Breast epithelium (tissue), 3 donors: ENCODE measurements around the gene STRBP.

Experiments used
- POLR2A ChIP-seq: fragments of 450-650 bp; IDR thresholded peaks from one replicate; pipeline ENCODE4 v1.6.1; 2016; ENCODE audit warnings: antibody characterized with exemption, mild to moderate bottlenecking, moderate library complexity
- POLR2AphosphoS5 ChIP-seq, 3 donors: sonication (generic); formaldehyde crosslinking; IDR thresholded peaks; one replicate each; pipeline ENCODE4 v1.6.1; 2017; ENCODE audit warnings: antibody characterized with exemption in 3 of 3

DNA sequence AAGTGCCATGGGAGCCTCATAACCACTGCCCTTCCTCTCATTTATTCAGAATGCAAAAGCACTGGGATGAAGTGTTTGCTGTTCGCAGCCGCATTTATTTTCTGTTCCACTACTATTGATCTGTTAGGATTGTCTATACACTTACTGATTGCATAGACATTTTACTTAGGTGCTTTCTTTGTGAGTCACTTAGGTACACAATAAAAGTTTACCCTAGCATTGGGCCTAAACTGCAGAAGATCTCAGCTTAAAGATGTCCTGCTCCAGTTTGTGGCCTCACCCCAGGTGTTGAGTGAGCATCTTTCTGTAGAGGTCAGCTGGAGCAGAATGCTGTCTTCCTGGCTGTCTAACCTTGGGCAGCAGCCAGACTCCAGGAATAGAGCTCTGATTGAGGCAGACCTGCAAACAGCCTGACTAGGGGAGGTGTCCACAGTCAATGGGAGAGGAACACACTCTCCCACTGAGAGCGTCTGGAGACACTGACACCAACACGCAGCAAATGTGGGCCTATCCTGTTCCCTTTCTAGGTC lies 181.0 kb downstream of the STRBP start:
- TF ChIP-seq POLR2A (no peak), POLR2AphosphoS5 (IDR thresholded peaks at IDR 0.05) (no peak)
